GM12878 (cell line): ENCODE measurements around the gene ITGA3. TPM values are rescaled to one million over a fixed set of nuclear protein-coding genes. Genes with fewer than 3 reads are reported as not detected.

Source experiments
- ATAC-seq: fragments of 200-7000 bp; cut with Tn5 transposase; 3 replicates; pipeline ENCODE4 v1.9.1; 2020; ENCODE audit warnings: mild to moderate bottlenecking, moderate library complexity
- BruUV-seq: library from RNA; stranded (reverse); fragments of 400-500 nt; replicated peaks from 2 replicates; lab custom pipeline; 2021; lab: Mats Ljungman, UMichigan
- CTCF ChIA-PET: fragments of 300-600 bp; sonication (Branson Sonifier 250); formaldehyde crosslinking; extraction: SDS; loops from one replicate; lab custom pipeline; 2021; ENCODE audit warnings: inconsistent platforms; lab: Yijun Ruan, JAX
- POLR2A ChIA-PET: fragments of 350-600 bp; formaldehyde crosslinking; extraction: SDS; loops from one replicate; lab custom pipeline; 2021; ENCODE audit warnings: inconsistent platforms; lab: Charles Lee
- RAD21 ChIA-PET: fragments of 300-600 bp; sonication (Branson Sonifier 250); formaldehyde crosslinking; loops from one replicate; lab custom pipeline; 2023; ENCODE audit warnings: antibody characterized with exemption; ENCODE audit not compliant: unreplicated experiment; lab: Charles Lee
- SMC1A ChIA-PET: fragments of 300-600 bp; sonication (Branson Sonifier 250); formaldehyde crosslinking; loops from one replicate; lab custom pipeline; 2023; ENCODE audit not compliant: unreplicated experiment, uncharacterized antibody; lab: Charles Lee
- DNase-seq: peaks from one replicate; pipeline ENCODE4 v3.0.0-alpha.2; 2011; ENCODE audit warnings: low read depth, low spot score
- FAIRE-seq: peaks from 3 replicates; lab custom pipeline; 2011; peaks lifted over from hg19 to GRCh38; lab: Jason Lieb, UNC
- H2AFZ ChIP-seq: 2 replicates; pipeline ENCODE4 v1.6.0; 2011; ENCODE audit warnings: low read depth, low read length, control low read depth; ENCODE audit not compliant: control insufficient read depth
- H3K27ac ChIP-seq: 2 replicates; pipeline ENCODE4 v1.5.1; 2011; ENCODE audit warnings: control low read depth; ENCODE audit not compliant: control insufficient read depth, insufficient read depth
- H3K27me3 ChIP-seq, 2 experiments: replicated peaks in 1 of 2; 2 replicates each; pipeline versions ENCODE4 v1.6.0 to v1.6.1; 2011; ENCODE audit warnings: low read length in 1 of 2; ENCODE audit not compliant: control insufficient read depth in 2 of 2, insufficient read depth in 2 of 2
- H3K36me3 ChIP-seq, 2 experiments: 2 replicates each; pipeline ENCODE4 v1.5.1; 2011; ENCODE audit warnings: low read length in 1 of 2; ENCODE audit not compliant: control insufficient read depth in 2 of 2, insufficient read depth in 2 of 2
- H3K4me1 ChIP-seq: 2 replicates; pipeline ENCODE4 v1.6.1; 2011; ENCODE audit warnings: mild to moderate bottlenecking, low read length, moderate library complexity, mixed read lengths; ENCODE audit not compliant: control insufficient read depth, insufficient read depth
- H3K4me2 ChIP-seq: 2 replicates; pipeline ENCODE4 v1.6.0; 2011; ENCODE audit warnings: control low read depth; ENCODE audit not compliant: control insufficient read depth, insufficient read depth
- H3K4me3 ChIP-seq: fragments of 200-600 bp; sonication (generic); 2 replicates; pipeline ENCODE4 v1.5.1; 2016
- H3K79me2 ChIP-seq: 2 replicates; pipeline ENCODE4 v1.6.0; 2011; ENCODE audit warnings: low read length; ENCODE audit not compliant: control insufficient read depth, insufficient read depth
- H3K9ac ChIP-seq: 2 replicates; pipeline ENCODE4 v1.8.0; 2011; ENCODE audit warnings: low read length, control low read depth, mixed read lengths; ENCODE audit not compliant: control insufficient read depth, insufficient read depth
- H3K9me3 ChIP-seq: replicated peaks from 3 replicates; pipeline ENCODE4 v1.5.1; 2011; ENCODE audit warnings: mild to moderate bottlenecking, low read length; ENCODE audit not compliant: control insufficient read depth, insufficient read depth
- H4K20me1 ChIP-seq: 2 replicates; pipeline ENCODE4 v1.6.0; 2011; ENCODE audit not compliant: control insufficient read depth, insufficient read depth
- MEF2A ChIP-seq: IDR thresholded peaks from 2 replicates; pipeline ENCODE4 v1.6.1; 2011; ENCODE audit warnings: low read depth, mild to moderate bottlenecking, low read length, moderate library complexity; ENCODE audit not compliant: insufficient read depth
- RFX5 ChIP-seq: IDR thresholded peaks from 2 replicates; pipeline ENCODE4 v1.6.1; 2011; ENCODE audit warnings: low read depth, low read length, improper control_type of control experiment
- SRF ChIP-seq, 2 experiments: IDR thresholded peaks; 2 replicates each; pipeline ENCODE4 v1.6.1; 2011; ENCODE audit warnings: low read depth in 2 of 2, low read length in 2 of 2, mild to moderate bottlenecking in 1 of 2, moderate library complexity in 1 of 2
- SUPT20H ChIP-seq: IDR thresholded peaks from 2 replicates; pipeline ENCODE4 v1.6.1; 2011; ENCODE audit warnings: low read depth, mild to moderate bottlenecking, low read length, moderate library complexity, borderline replicate concordance; ENCODE audit not compliant: control insufficient read depth
- WRNIP1 ChIP-seq: IDR thresholded peaks from 2 replicates; pipeline ENCODE4 v1.6.1; 2011; ENCODE audit warnings: low read depth, low read length, improper control_type of control experiment, borderline replicate concordance
- WGBS: methylation state at CpG from one replicate; pipeline ENCODE4 v1.1.6; 2016; ENCODE audit warnings: low lambda C conversion rate; ENCODE audit not compliant: insufficient replicate concordance, insufficient coverage; ENCODE audit errors: missing lambda C conversion rate; 5-methylcytosine and 5-hydroxymethylcytosine counted together
- in situ Hi-C: fragments of 300-500 bp; cut with MboI; formaldehyde crosslinking; loops from 9 replicates; pipeline ENCODE4 v1.14.3; 2018; ENCODE audit warnings: mixed read lengths
- intact Hi-C: fragments of 100-400 bp; cut with micrococcal nuclease; formaldehyde crosslinking; loops from one replicate; pipeline ENCODE4 v1.14.2; 2022; ENCODE audit not compliant: unreplicated experiment
- polyA plus RNA-seq, 11 experiments: library from polyadenylated mRNA; depleted of rRNA in 4 of 11; unstranded in 6 of 11; stranded (reverse) in 5 of 11; fragments of >200 nt; fragmentation: Nextera tagmentation in 4 of 11; fragmentation: Illumina TruSeq in 1 of 11; extraction: Ambion mirVana in 4 of 11; extraction: Trizol in 1 of 11; gene quantifications; 1 replicate in 1 of 11; 2 replicates in 10 of 11; pipeline versions ENCODE4 v1.2.1 to v1.2.3, GENCODE V29; 2011 to 2016; ENCODE audit warnings: inconsistent platforms in 2 of 11, missing spikeins in 2 of 11, low read depth in 1 of 11
- total RNA-seq, 4 experiments: library from RNA; depleted of rRNA in 3 of 4; stranded (reverse); fragments of >200 nt in 3 of 4; fragmentation: Illumina TruSeq in 1 of 4; extraction: Trizol in 1 of 4; gene quantifications; 2 replicates each; pipeline versions ENCODE4 v1.2.1 to v1.2.3, GENCODE V29; 2013 to 2021
- TF ChIP-seq, protein P1 (sequence below): IDR thresholded peaks from 2 replicates; pipeline ENCODE4 v1.6.1; 2012; ENCODE audit warnings: improper control_type of control experiment, low read depth, low read length; ENCODE audit not compliant: insufficient replicate concordance
- TF ChIP-seq, protein P2 (sequence below): fragments of 450-650 bp; IDR thresholded peaks from 2 replicates; pipeline ENCODE4 v1.6.1; 2016; ENCODE audit warnings: mild to moderate bottlenecking, moderate library complexity, borderline replicate concordance
- TF ChIP-seq, protein P3 (sequence below): fragments of 450-650 bp; formaldehyde crosslinking; IDR thresholded peaks from 2 replicates; pipeline ENCODE4 v1.4.0; 2022; ENCODE audit warnings: mild to moderate bottlenecking, moderate library complexity

Gene ITGA3
- total and polyA plus RNA-seq, 10 of the 15 experiments (the other 5 are each of a cell fraction or from before 2014, with no cell fraction given): 0.29 to 13.4 (median 6.6) TPM

DNA sequence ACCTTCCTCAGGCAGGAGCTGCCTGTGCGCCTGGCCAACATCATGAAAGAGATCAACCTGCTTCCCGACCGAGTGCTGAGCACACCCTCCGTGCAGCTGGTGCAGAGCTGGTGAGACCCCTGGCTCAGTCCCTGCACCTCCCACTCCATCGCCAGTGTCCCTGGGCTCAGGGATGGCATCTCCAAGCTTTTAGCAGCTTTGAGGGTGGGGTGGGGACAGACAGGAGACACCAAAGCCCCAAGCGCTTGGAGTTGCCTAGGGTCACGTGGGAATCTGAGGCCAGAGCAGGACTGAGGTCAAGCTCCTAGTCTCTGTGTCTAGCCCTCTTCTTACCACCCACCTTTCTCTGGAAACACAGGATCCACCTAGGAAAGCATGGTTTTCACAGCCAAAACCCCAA lies 41.5 kb downstream of the ITGA3 start (continued):
- TF ChIP-seq, protein P1, sequence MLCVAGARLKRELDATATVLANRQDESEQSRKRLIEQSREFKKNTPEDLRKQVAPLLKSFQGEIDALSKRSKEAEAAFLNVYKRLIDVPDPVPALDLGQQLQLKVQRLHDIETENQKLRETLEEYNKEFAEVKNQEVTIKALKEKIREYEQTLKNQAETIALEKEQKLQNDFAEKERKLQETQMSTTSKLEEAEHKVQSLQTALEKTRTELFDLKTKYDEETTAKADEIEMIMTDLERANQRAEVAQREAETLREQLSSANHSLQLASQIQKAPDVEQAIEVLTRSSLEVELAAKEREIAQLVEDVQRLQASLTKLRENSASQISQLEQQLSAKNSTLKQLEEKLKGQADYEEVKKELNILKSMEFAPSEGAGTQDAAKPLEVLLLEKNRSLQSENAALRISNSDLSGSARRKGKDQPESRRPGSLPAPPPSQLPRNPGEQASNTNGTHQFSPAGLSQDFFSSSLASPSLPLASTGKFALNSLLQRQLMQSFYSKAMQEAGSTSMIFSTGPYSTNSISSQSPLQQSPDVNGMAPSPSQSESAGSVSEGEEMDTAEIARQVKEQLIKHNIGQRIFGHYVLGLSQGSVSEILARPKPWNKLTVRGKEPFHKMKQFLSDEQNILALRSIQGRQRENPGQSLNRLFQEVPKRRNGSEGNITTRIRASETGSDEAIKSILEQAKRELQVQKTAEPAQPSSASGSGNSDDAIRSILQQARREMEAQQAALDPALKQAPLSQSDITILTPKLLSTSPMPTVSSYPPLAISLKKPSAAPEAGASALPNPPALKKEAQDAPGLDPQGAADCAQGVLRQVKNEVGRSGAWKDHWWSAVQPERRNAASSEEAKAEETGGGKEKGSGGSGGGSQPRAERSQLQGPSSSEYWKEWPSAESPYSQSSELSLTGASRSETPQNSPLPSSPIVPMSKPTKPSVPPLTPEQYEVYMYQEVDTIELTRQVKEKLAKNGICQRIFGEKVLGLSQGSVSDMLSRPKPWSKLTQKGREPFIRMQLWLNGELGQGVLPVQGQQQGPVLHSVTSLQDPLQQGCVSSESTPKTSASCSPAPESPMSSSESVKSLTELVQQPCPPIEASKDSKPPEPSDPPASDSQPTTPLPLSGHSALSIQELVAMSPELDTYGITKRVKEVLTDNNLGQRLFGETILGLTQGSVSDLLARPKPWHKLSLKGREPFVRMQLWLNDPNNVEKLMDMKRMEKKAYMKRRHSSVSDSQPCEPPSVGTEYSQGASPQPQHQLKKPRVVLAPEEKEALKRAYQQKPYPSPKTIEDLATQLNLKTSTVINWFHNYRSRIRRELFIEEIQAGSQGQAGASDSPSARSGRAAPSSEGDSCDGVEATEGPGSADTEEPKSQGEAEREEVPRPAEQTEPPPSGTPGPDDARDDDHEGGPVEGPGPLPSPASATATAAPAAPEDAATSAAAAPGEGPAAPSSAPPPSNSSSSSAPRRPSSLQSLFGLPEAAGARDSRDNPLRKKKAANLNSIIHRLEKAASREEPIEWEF: no peak
- no peak for TF ChIP-seq WRNIP1
- TF ChIP-seq, all 136 proteins: peak for 0

- Histone ChIP-seq H4K20me1 (no peaks in the 10 kb centered on the region), H3K9ac (no peak overlapping the region), H3K36me3 (no peaks in the 10 kb centered on the region), H3K79me2 (no peaks in the 10 kb centered on the region), H3K4me2 (no peak overlapping the region), H2AFZ (no peak overlapping the region), H3K4me3 (no peak overlapping the region), H3K4me1 (peaks cover 17% of the 10 kb centered on the region), H3K27ac (no peak overlapping the region), H3K9me3 (no peaks in the 10 kb centered on the region), H3K27me3 (no peaks in the 10 kb centered on the region)
- WGBS: 82% methylated on average over 4 of the region's 4 CpGs
- in situ Hi-C loops: no loop called here
- BruUV-seq: no TSS peak
- intact Hi-C loops: loop anchor here (5.0 kb wide), 1 partner anchor 49 kb away; no protein-coding TSS in a partner anchor
- FAIRE-seq: no peak
- RAD21 ChIA-PET: interaction anchor here (1.4 kb wide), 1 partner anchor 10 kb away, joined by 3 read pairs; no protein-coding TSS in a partner anchor
- CTCF ChIA-PET: interaction anchor here (0.7 to 3.4 kb wide), 5 partner anchors 11 to 190 kb away, joined by 3 to 13 read pairs (median 4); no protein-coding TSS in a partner anchor
- POLR2A ChIA-PET: no interaction called here
- DNase-seq: no peak
- SMC1A ChIA-PET: interaction anchor here (1.0 to 1.4 kb wide), 2 partner anchors 10 to 99 kb away, joined by 3 read pairs; no protein-coding TSS in a partner anchor
- no peak for ATAC-seq
- TF ChIP-seq, protein P2, sequence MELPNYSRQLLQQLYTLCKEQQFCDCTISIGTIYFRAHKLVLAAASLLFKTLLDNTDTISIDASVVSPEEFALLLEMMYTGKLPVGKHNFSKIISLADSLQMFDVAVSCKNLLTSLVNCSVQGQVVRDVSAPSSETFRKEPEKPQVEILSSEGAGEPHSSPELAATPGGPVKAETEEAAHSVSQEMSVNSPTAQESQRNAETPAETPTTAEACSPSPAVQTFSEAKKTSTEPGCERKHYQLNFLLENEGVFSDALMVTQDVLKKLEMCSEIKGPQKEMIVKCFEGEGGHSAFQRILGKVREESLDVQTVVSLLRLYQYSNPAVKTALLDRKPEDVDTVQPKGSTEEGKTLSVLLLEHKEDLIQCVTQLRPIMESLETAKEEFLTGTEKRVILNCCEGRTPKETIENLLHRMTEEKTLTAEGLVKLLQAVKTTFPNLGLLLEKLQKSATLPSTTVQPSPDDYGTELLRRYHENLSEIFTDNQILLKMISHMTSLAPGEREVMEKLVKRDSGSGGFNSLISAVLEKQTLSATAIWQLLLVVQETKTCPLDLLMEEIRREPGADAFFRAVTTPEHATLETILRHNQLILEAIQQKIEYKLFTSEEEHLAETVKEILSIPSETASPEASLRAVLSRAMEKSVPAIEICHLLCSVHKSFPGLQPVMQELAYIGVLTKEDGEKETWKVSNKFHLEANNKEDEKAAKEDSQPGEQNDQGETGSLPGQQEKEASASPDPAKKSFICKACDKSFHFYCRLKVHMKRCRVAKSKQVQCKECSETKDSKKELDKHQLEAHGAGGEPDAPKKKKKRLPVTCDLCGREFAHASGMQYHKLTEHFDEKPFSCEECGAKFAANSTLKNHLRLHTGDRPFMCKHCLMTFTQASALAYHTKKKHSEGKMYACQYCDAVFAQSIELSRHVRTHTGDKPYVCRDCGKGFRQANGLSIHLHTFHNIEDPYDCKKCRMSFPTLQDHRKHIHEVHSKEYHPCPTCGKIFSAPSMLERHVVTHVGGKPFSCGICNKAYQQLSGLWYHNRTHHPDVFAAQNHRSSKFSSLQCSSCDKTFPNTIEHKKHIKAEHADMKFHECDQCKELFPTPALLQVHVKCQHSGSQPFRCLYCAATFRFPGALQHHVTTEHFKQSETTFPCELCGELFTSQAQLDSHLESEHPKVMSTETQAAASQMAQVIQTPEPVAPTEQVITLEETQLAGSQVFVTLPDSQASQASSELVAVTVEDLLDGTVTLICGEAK: no peak
- TF ChIP-seq SUPT20H (no peak), SRF (IDR thresholded peaks at IDR 0.05; ENCODE audit: low read depth in 2 of 2, low read length in 2 of 2) (no peak), RFX5 (no peak), MEF2A (no peak)
- TF ChIP-seq, protein P3, sequence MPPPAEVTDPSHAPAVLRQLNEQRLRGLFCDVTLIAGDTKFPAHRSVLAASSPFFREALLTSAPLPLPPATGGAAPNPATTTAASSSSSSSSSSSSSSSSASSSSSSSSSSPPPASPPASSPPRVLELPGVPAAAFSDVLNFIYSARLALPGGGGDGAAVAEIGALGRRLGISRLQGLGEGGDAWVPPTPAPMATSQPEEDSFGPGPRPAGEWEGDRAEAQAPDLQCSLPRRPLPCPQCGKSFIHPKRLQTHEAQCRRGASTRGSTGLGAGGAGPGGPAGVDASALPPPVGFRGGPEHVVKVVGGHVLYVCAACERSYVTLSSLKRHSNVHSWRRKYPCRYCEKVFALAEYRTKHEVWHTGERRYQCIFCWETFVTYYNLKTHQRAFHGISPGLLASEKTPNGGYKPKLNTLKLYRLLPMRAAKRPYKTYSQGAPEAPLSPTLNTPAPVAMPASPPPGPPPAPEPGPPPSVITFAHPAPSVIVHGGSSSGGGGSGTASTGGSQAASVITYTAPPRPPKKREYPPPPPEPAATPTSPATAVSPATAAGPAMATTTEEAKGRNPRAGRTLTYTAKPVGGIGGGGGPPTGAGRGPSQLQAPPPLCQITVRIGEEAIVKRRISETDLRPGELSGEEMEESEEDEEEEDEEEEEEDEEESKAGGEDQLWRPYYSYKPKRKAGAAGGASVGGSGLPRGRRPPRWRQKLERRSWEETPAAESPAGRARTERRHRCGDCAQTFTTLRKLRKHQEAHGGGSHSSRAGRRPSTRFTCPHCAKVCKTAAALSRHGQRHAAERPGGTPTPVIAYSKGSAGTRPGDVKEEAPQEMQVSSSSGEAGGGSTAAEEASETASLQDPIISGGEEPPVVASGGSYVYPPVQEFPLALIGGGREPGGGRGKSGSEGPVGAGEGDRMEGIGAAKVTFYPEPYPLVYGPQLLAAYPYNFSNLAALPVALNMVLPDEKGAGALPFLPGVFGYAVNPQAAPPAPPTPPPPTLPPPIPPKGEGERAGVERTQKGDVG (CRISPR knock-in tag): no peak
Observed at GRCh38 chr17:50097926-50098325, 42.0 kb downstream of the ITGA3 start.
